Keratinocyte (primary cell): ENCODE measurements around the gene ZNG1C.
"Not testable (repeated sequence)": the region's sequence is repeated elsewhere in the genome, so short reads cannot be mapped to it uniquely, and the experiment has no call there.

Source experiments
- CTCF ChIP-seq, 3 experiments: IDR thresholded peaks in 1 of 3; conservative IDR thresholded peaks in 1 of 3; optimal IDR thresholded peaks in 1 of 3; 2 replicates in 2 of 3; 3 replicates in 1 of 3; pipeline versions ENCODE3 to v1.5.1; 2011; ENCODE audit warnings: low read length in 3 of 3, mild to moderate bottlenecking in 3 of 3, moderate library complexity in 2 of 3, control low read depth in 1 of 3, inconsistent platforms in 1 of 3; ENCODE audit not compliant: insufficient read depth in 2 of 3; ENCODE audit errors: extremely low read depth in 1 of 3
- EZH2 ChIP-seq: IDR thresholded peaks from one replicate; pipeline ENCODE4 v1.6.1; 2012; ENCODE audit warnings: inconsistent platforms, mild to moderate bottlenecking, low read length, moderate library complexity

- not testable (repeated sequence) for TF ChIP-seq CTCF (optimal IDR thresholded peaks at IDR 0.05 in 1 of 3, IDR thresholded peaks at IDR 0.05 in 1 of 3, conservative IDR thresholded peaks at IDR 0.05 in 1 of 3; ENCODE audit: extremely low read depth in 1 of 3, insufficient read depth in 2 of 3, low read length in 3 of 3); EZH2
Measured at GRCh38 chr9:68242437-68242836, 654 bp downstream of the ZNG1C start.
